Measurements from ENCODE around the gene DEFB131B.

DNA sequence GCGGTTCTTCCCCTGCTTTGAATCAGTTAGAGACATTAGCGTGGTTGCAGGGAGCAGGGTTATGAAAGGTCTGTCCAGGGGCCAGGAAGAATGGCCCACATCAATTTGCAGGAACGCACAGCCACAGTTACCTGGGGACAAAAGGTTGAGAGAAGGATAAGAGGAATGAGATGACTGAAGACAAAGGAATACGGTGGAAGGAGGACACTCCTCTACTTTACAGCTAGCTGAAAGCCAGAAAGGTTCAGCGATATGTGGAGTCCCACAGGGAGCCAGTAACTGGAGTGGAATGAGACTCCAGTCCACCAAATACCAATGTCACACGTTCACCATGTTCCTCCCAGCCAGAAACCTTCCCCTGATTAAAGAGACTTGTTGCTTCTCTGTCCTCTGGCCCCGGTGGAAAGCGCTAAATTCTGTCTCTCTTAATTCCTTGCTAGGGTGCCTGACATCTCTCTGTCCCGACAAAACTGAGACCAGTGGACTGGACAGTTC, 39.4 kb downstream of the DEFB131B start:
- TF ChIP-seq CTCF (optimal IDR thresholded peaks at IDR 0.05 in 1 of 3, IDR thresholded peaks at IDR 0.05 in 1 of 3, conservative IDR thresholded peaks at IDR 0.05 in 1 of 3; ENCODE audit: extremely low read depth in 1 of 3, insufficient read depth in 2 of 3, low read length in 3 of 3) (no peak), EZH2 (IDR thresholded peaks at IDR 0.05; ENCODE audit: low read length) (no peak)
